IPS-20b (cell line): ENCODE measurements around the gene ABHD6.
A peak's percentile ranks its signal among the peaks of the same experiment; 100 is the strongest.

ENCODE experiments used
- H3K27ac ChIP-seq: one replicate; pipeline ENCODE4 v1.5.1; 2013; ENCODE audit warnings: low read length
- H3K27me3 ChIP-seq: 2 replicates; pipeline ENCODE4 v1.6.1; 2013; ENCODE audit warnings: mild to moderate bottlenecking, low read length, inconsistent platforms; ENCODE audit not compliant: insufficient read depth
- H3K36me3 ChIP-seq: 2 replicates; pipeline ENCODE4 v1.6.1; 2013; ENCODE audit warnings: low read depth, mild to moderate bottlenecking, inconsistent platforms, low read length, moderate library complexity; ENCODE audit not compliant: insufficient read depth
- H3K4me1 ChIP-seq: 2 replicates; pipeline ENCODE4 v1.6.1; 2013; ENCODE audit warnings: mild to moderate bottlenecking, control low read depth, inconsistent platforms, low read length, moderate library complexity; ENCODE audit not compliant: insufficient read depth
- H3K4me3 ChIP-seq: 2 replicates; pipeline ENCODE4 v1.5.1; 2013; ENCODE audit warnings: mild to moderate bottlenecking, low read length, inconsistent platforms
- H3K9ac ChIP-seq: 2 replicates; pipeline ENCODE4 v1.6.1; 2013; ENCODE audit warnings: low read depth, mild to moderate bottlenecking, inconsistent platforms, low read length, moderate library complexity
- H3K9me3 ChIP-seq: 2 replicates; pipeline ENCODE4 v1.6.1; 2013; ENCODE audit warnings: mild to moderate bottlenecking, low read depth, low read length, inconsistent platforms; ENCODE audit not compliant: insufficient read depth

Gene ABHD6

DNA sequence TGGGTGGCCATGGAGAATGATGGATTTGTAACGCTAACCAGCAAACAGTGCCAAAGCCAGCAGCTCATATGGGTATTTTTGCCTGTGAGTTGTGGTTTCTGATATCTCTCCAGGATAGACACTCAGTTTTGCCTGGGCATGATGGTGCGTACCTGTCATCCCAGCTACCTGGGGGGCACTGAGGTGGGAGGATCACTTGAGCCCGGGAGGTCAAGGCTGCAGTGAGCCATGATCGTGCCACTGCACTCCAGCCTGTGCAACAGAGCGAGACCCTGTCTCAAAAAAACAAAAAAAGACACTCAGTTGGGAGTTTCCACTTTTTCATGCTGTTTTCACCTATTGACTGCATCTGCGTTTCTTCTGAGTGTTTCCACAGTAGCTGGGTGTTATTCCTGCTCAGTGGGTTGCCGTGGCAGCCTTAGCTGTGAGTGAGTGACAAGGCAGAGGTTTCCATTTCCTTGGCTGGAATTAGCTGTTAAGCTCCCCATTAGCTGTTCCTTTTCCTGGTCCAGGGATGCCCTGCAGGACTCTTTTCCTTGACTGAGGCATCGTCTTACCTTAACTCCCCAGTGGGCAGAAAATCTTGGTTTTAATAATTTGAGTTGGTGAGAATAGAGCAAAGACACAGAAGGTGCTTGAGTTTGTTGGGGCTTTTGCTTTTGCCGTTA is 54.2 kb downstream of the ABHD6 start:
- H3K27ac ChIP-seq, result no peak overlapping the region
- H3K4me1 ChIP-seq, result no peaks in the 10 kb centered on the region
- H3K9ac ChIP-seq, result no peak overlapping the region
- H3K27me3 ChIP-seq, result no peaks in the 10 kb centered on the region
- no peaks in the 10 kb centered on the region for H3K36me3 ChIP-seq
- H3K4me3 ChIP-seq, result no peak overlapping the region
- no peaks in the 10 kb centered on the region for H3K9me3 ChIP-seq

DNA sequence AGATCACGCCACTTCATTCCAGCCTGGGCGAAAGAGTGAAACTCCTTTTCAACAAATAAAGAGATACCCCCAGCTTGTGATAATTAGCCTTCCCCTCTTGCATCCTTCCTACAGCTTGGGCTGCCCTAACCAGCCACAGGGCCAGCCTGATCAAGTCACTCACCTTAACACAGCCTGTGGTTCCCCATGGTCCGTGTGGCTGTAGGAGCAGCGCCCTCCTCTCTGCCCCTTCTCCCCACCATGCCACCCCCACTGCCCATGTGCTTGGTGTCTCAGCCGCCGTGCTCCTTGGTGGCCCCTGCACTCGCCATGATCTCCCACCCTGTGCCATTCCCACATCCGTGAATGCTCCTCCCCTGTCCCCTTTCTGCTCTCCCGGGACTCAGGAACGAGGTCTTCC is 55.3 kb downstream of the ABHD6 start:
- Histone ChIP-seq H3K4me3 (no peak overlapping the region), H3K27ac (no peak overlapping the region), H3K36me3 (no peaks in the 10 kb centered on the region), H3K4me1 (no peaks in the 10 kb centered on the region), H3K9me3 (no peaks in the 10 kb centered on the region), H3K9ac (no peak overlapping the region), H3K27me3 (no peaks in the 10 kb centered on the region)

DNA sequence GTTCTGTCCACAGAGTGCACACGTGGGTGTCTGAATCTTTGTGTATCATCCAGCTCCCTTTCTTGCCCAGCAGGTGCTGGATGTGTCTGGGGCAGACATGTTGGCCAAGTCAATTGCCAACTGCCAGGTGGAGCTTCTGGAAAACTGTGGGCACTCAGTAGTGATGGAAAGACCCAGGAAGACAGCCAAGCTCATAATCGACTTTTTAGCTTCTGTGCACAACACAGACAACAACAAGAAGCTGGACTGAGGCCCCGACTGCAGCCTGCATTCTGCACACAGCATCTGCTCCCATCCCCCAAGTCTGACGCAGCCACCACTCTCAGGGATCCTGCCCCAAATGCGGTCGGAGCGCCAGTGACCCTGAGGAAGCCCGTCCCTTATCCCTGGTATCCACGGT is 55.9 kb downstream of the ABHD6 start:
- Histone ChIP-seq H3K4me3 (no peak overlapping the region), H3K9ac (no peak overlapping the region), H3K27me3 (no peaks in the 10 kb centered on the region), H3K27ac (no peak overlapping the region), H3K4me1 (no peaks in the 10 kb centered on the region), H3K36me3 (no peaks in the 10 kb centered on the region), H3K9me3 (no peaks in the 10 kb centered on the region)

DNA sequence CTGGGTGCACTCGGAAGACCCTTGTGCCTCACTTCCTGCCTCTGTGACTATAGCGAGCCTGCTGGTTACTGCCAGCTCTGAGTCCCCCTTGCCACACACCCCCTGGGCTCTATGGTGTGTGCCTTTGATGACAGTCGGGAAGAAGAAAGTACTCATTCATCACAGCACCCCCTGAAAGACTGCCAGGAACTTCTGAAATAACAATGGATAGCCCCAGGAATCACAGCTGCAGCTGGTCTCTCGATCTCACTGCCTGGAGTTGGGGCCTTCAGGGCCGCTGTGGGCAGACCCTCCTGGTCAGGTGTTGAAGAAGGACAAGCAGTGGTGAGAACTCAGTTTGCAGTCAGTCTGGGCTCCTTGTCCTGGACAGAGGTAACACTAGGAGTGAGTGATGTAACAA is 58.7 kb downstream of the ABHD6 start:
- H3K4me1 ChIP-seq, result no peaks in the 10 kb centered on the region
- peaks cover 2% of the 10 kb centered on the region; the same call in 1 of the 2 replicates for H3K27me3 ChIP-seq
- no peak overlapping the region for H3K4me3 ChIP-seq
- no peak overlapping the region for H3K9ac ChIP-seq
- H3K27ac ChIP-seq, result no peak overlapping the region
- no peaks in the 10 kb centered on the region for H3K9me3 ChIP-seq
- H3K36me3 ChIP-seq, result no peaks in the 10 kb centered on the region

DNA sequence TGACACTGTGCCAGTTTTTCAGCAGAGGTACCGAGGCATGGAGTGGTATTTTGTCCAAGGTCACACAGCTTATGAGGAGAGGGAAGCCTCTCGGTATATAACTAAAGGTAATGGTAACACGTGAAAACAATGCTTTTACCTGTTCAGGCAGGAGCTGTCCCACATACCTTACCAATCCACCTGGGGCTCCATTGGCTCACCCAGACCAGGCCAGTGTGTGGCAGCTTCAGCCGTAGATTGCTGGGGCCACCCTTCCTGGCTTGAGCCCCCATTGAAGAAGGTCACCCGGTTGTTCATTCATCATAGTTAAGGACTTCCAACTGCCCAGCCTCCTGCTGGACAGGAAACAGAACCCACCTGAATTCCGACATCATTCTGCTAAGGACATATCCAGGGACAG is 59.3 kb downstream of the ABHD6 start:
- H3K36me3 ChIP-seq, result no peaks in the 10 kb centered on the region
- H3K27ac ChIP-seq, result no peak overlapping the region
- H3K4me3 ChIP-seq, result no peak overlapping the region
- H3K27me3 ChIP-seq, result peaks cover 8% of the 10 kb centered on the region
- no peaks in the 10 kb centered on the region for H3K9me3 ChIP-seq
- H3K4me1 ChIP-seq, result no peaks in the 10 kb centered on the region
- no peak overlapping the region for H3K9ac ChIP-seq

DNA sequence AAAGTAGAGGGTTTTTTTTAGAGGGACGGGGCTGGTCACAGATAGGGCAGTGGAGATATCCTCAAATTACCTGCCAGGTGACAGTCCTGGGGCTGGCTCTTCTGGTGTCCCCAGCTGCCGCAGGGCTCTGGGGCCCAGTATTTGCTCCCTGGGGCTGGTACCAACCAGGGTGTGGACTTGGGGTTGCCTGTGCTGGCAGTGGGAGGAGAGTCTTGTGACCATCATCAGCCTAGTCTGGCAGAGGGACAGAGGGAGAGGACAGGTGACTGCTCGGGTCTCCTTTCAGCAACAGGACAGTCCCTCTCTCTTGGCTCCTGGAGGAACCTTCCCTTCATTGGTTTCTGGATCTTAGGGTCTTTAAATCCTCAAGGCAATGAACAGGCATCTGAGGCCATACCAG is 60.6 kb downstream of the ABHD6 start:
- H3K36me3 ChIP-seq, result no peaks in the 10 kb centered on the region
- no peak overlapping the region for H3K9ac ChIP-seq
- H3K9me3 ChIP-seq, result no peaks in the 10 kb centered on the region
- H3K4me1 ChIP-seq, result no peaks in the 10 kb centered on the region
- H3K27ac ChIP-seq, result no peak overlapping the region
- peaks cover 17% of the 10 kb centered on the region for H3K27me3 ChIP-seq
- no peak overlapping the region for H3K4me3 ChIP-seq

DNA sequence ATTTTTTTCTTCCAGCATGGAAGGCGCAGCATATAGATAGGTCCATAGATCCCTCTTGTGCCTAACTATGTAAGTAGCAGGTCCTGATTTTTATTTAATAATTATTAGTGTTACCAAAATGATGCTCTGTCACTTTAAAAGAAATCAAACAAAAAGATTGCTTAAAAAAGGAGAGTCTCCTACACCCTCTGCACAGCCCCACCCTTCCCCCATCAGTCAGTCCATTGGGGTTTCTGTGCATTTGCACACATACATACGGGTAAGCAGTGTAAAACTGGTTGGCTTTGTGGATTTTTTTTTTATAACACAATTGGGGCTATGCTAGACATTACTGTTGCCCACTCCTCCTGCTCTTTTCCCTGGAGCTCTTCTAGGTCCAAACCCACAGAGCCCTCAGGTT is 61.5 kb downstream of the ABHD6 start:
- no peaks in the 10 kb centered on the region for H3K9me3 ChIP-seq
- no peaks in the 10 kb centered on the region for H3K4me1 ChIP-seq
- no peak overlapping the region for H3K27ac ChIP-seq
- no peak overlapping the region for H3K4me3 ChIP-seq
- no peaks in the 10 kb centered on the region for H3K36me3 ChIP-seq
- no peak overlapping the region for H3K9ac ChIP-seq
- H3K27me3 ChIP-seq, result peaks cover 17% of the 10 kb centered on the region

DNA sequence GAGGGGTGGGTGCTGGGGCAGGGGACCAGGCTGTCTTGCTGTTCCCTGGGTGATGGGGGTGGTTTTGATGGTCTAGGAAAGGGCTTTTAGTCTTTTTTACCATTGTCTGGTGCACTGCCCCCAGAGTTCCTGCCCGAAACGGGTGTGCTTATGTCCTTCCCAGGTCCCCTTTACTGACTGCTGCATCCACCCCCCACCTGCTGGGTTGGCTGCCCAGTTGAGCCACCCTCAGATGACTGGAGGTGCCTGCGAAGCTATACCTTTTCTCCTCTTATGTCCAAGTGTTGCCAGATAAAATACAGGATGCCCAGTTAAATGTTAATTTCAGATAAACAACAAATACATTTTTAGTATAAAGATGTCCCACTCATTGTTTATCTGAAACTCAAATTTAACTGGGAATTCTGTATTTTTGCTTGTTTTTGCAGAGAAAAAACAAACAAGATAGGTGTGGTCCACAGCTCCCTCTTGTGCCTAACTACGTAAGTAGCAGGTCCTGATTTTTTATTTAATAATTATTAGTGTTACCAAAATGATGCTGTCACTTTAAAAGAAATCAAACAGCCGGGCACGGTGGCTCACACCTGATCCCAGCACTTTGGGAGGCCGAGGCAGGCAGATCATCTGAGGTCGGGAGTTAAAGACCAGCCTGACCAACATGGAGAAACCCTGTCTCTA is 62.4 kb downstream of the ABHD6 start:
- Histone ChIP-seq H3K9ac (no peak overlapping the region), H3K27me3 (peaks cover 17% of the 10 kb centered on the region), H3K4me3 (no peak overlapping the region), H3K36me3 (no peaks in the 10 kb centered on the region), H3K9me3 (no peaks in the 10 kb centered on the region), H3K4me1 (no peaks in the 10 kb centered on the region), H3K27ac (no peak overlapping the region)

DNA sequence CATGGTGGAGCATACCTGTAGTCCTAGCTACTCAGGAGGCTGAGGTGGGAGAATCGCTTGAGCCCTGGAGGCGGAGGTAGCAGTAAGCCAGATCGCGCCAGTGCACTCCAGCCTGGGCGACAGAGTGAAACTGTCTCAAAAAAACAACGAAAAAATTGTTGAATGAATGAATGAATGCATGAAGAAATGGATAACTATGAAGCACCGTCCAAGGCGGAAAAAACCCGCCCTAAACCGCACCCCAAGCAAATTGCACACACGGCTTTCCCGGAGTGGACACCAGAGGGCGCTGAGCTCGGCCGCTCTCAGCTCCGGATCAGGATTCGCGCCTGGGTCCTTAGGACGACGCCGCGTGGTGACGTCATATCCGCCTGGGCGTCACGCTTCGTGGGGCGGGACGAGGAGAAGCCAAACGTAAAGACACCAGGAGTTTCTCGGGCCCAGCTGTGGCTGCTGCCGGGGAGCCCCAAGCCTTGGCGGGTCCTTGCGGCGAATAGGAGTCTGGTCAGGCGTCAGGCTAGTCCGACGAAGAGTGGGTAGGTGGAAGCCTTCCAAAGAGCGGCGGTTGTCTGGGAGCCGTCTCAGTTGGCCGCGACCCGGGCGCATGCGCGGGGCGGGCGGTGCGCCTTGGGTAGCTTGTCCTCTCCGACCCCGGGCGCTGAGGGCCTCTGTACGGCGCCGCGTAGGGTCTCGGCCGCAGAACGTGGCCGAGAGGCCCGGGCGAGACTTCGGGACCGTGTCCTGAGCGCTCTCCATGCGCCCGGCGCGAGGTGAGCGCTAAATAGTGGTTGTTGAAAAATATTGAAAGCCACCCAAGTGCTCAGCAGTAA is 68.5 kb downstream of the ABHD6 start, which contains the start of the genes HTD2 and RPP14:
TSS of gene HTD2 (plus strand) at position 639 of the 830 bp plus-strand sequence. CDS start 11,094 bp downstream, outside the sequence.
TSS of gene RPP14 (plus strand) at position 364 of the 830 bp plus-strand sequence. CDS start 4,085 bp downstream, outside the sequence.
- H3K36me3 ChIP-seq, result peaks cover 32% of the 10 kb centered on the region
- peak within 1 kb of the TSS; percentile 35 for H3K27ac ChIP-seq
- H3K9me3 ChIP-seq, result no peaks in the 10 kb centered on the region
- H3K9ac ChIP-seq, result peak within 1 kb of the TSS; percentile 96
- peaks cover 16% of the 10 kb centered on the region for H3K27me3 ChIP-seq
- H3K4me1 ChIP-seq, result no peaks in the 10 kb centered on the region; the same call in 1 of the 2 replicates
- H3K4me3 ChIP-seq, result peak within 1 kb of the TSS; percentile 98

DNA sequence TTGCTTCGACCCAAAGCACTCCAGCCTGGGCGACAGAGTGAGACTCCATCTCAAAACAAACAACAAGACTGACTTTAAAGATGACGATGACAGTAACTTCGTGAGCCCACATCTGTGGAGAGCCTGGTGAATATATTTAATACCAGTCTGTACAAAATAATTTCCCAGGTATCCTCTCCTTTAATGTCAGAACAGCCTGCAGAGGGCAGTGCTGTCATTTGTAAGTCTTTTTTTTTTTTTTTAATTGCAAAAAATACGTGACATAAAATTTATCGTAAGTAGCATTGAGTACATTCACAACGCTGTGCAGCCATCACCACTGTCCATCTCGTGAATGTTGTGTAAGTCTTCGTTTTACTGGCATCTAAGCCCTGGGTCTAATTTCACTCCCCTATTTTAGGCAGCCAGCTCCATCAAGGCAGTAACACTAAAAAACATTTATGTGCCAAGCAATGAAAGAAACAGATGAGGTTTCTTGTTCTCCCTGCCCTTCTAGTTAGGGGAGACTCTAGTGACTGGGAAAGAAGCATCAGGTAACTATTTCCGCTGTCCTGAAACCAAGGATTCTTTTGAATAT is 70.1 kb downstream of the ABHD6 start:
- H3K36me3 ChIP-seq, result peaks cover 46% of the 10 kb centered on the region
- H3K4me3 ChIP-seq, result peak overlapping the region; percentile 98
- peak overlapping the region; percentile 96; the same call in 1 of the 2 replicates for H3K9ac ChIP-seq
- no peaks in the 10 kb centered on the region for H3K27me3 ChIP-seq
- H3K9me3 ChIP-seq, result no peaks in the 10 kb centered on the region
- no peaks in the 10 kb centered on the region; the same call in 1 of the 2 replicates for H3K4me1 ChIP-seq
- H3K27ac ChIP-seq, result no peak overlapping the region

DNA sequence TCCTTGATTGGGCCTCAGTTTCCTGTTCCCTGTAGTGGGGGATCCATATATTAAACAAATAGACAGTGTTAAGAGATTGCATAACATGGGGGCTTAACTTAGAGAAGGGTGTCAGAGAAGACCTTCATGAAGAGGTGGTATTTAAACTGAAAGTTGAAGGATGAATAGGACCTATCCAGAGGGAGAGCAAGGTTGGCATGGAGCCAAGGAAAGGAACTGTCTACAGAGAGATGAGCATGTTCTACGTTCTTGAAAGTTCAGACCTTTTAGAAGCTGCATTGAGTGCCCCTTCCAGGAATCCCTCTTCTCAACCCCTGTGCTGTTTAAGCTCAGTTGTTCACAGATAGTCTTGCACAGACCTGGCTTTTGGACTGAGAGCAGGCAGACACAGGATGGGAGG is 71.1 kb downstream of the ABHD6 start:
- peaks cover 56% of the 10 kb centered on the region for H3K36me3 ChIP-seq
- no peaks in the 10 kb centered on the region; the same call in 1 of the 2 replicates for H3K4me1 ChIP-seq
- no peaks in the 10 kb centered on the region for H3K27me3 ChIP-seq
- no peak overlapping the region for H3K4me3 ChIP-seq
- H3K9me3 ChIP-seq, result no peaks in the 10 kb centered on the region
- H3K9ac ChIP-seq, result no peak overlapping the region
- no peak overlapping the region for H3K27ac ChIP-seq
